ENCODE measurements around the gene CWH43.
"Not testable (repeated sequence)": the region's sequence is repeated elsewhere in the genome, so short reads cannot be mapped to it uniquely, and the experiment has no call there.

Gene CWH43

GRCh38 chr4:49098034-49098759 is 112.1 kb downstream of the CWH43 start:
- not testable (repeated sequence) for DNase-seq

GRCh38 chr4:49099831-49100444 is 113.9 kb downstream of the CWH43 start:
- not testable (repeated sequence) for DNase-seq

GRCh38 chr4:49102344-49102898 is 116.3 kb downstream of the CWH43 start:
- DNase-seq = not testable (repeated sequence)

GRCh38 chr4:49103436-49104136 is 117.5 kb downstream of the CWH43 start:
- DNase-seq = not testable (repeated sequence)

- DNase-seq = not testable (repeated sequence)
Measured at GRCh38 chr4:49104231-49104930, 118.3 kb downstream of the CWH43 start.

- not testable (repeated sequence) for DNase-seq
Measured at GRCh38 chr4:49105248-49105904, 119.3 kb downstream of the CWH43 start.

- DNase-seq = not testable (repeated sequence)
Measured at GRCh38 chr4:49107262-49107661, 121.2 kb downstream of the CWH43 start.

GRCh38 chr4:49108183-49108978 is 122.3 kb downstream of the CWH43 start:
- DNase-seq = not testable (repeated sequence)

GRCh38 chr4:49109567-49110166 is 123.6 kb downstream of the CWH43 start:
- not testable (repeated sequence) for DNase-seq

GRCh38 chr4:49110579-49110978 is 124.5 kb downstream of the CWH43 start:
- not testable (repeated sequence) for DNase-seq
